RWPE2 (cell line): ENCODE measurements around the gene CCL18.

Experiments
- ATAC-seq: fragments of 200-7000 bp; cut with Tn5 transposase; 3 replicates; pipeline ENCODE4 v1.9.1; 2021; ENCODE audit warnings: low read depth
- DNase-seq: peaks from one replicate; pipeline ENCODE4 v3.0.0-alpha.2; 2020; ENCODE audit warnings: low spot score
- H3K27ac ChIP-seq: fragments of 450-650 bp; 2 replicates; pipeline ENCODE4 v1.5.1; 2017; ENCODE audit warnings: mild to moderate bottlenecking; ENCODE audit not compliant: poor library complexity, severe bottlenecking
- H3K27me3 ChIP-seq: fragments of 250-450 bp; sonication (Bioruptor Pico); 2 replicates; pipeline ENCODE4 v1.5.1; 2021; ENCODE audit warnings: mild to moderate bottlenecking, moderate library complexity; ENCODE audit not compliant: insufficient read depth, poor library complexity, severe bottlenecking
- H3K36me3 ChIP-seq: fragments of 250-450 bp; sonication (Bioruptor Pico); 2 replicates; pipeline ENCODE4 v1.5.1; 2020; ENCODE audit warnings: low read depth, mild to moderate bottlenecking, moderate library complexity
- H3K4me1 ChIP-seq: fragments of 250-450 bp; sonication (Bioruptor Pico); 2 replicates; pipeline ENCODE4 v1.5.1; 2021; ENCODE audit warnings: mild to moderate bottlenecking, moderate library complexity; ENCODE audit not compliant: insufficient read depth, poor library complexity, severe bottlenecking
- H3K4me3 ChIP-seq: fragments of 250-450 bp; sonication (Bioruptor Pico); 2 replicates; pipeline ENCODE4 v1.5.1; 2021; ENCODE audit warnings: mild to moderate bottlenecking, moderate library complexity; ENCODE audit not compliant: severe bottlenecking
- H3K9me3 ChIP-seq: fragments of 250-450 bp; sonication (Bioruptor Pico); 2 replicates; pipeline ENCODE4 v1.5.1; 2021; ENCODE audit warnings: mild to moderate bottlenecking, moderate library complexity; ENCODE audit not compliant: severe bottlenecking
- CTCF ChIP-seq: fragments of 450-650 bp; IDR thresholded peaks from one replicate; pipeline ENCODE4 v1.5.1; 2017; ENCODE audit warnings: mild to moderate bottlenecking, moderate library complexity; ENCODE audit not compliant: poor library complexity, severe bottlenecking

Gene CCL18

GRCh38 chr17:36036235-36036634 is 27.8 kb upstream of the CCL18 start:
- no peaks in the 10 kb centered on the region for H3K9me3 ChIP-seq
- peaks cover 5% of the 10 kb centered on the region for H3K27me3 ChIP-seq
- no peak overlapping the region for H3K27ac ChIP-seq
- DNase-seq, result no peak
- no peak for ATAC-seq
- no peaks in the 10 kb centered on the region for H3K36me3 ChIP-seq
- no peaks in the 10 kb centered on the region for H3K4me1 ChIP-seq
- H3K4me3 ChIP-seq, result no peak overlapping the region
- TF ChIP-seq CTCF, result no peak

- Histone ChIP-seq H3K4me3 (no peak overlapping the region), H3K27me3 (peaks cover 6% of the 10 kb centered on the region), H3K36me3 (no peaks in the 10 kb centered on the region), H3K27ac (no peak overlapping the region), H3K4me1 (no peaks in the 10 kb centered on the region), H3K9me3 (peaks cover 7% of the 10 kb centered on the region)
- no peak for DNase-seq
- no peak for TF ChIP-seq CTCF
- no peak for ATAC-seq
Observed at GRCh38 chr17:36048066-36048465, 16.0 kb upstream of the CCL18 start.

GRCh38 chr17:36049643-36050042 is 14.4 kb upstream of the CCL18 start:
- Histone ChIP-seq H3K4me3 (no peak overlapping the region), H3K9me3 (peaks cover 7% of the 10 kb centered on the region), H3K27ac (no peak overlapping the region), H3K36me3 (no peaks in the 10 kb centered on the region), H3K27me3 (peaks cover 14% of the 10 kb centered on the region), H3K4me1 (no peaks in the 10 kb centered on the region)
- ATAC-seq (no peak), DNase-seq (no peak)
- TF ChIP-seq CTCF, result no peak

- Histone ChIP-seq H3K36me3 (no peaks in the 10 kb centered on the region), H3K4me1 (no peaks in the 10 kb centered on the region), H3K9me3 (peaks cover 2% of the 10 kb centered on the region), H3K27ac (no peak overlapping the region), H3K4me3 (no peak overlapping the region), H3K27me3 (peaks cover 14% of the 10 kb centered on the region)
- no peak for ATAC-seq
- TF ChIP-seq CTCF, result no peak
- DNase-seq, result no peak
Observed at GRCh38 chr17:36055171-36055570, 8.9 kb upstream of the CCL18 start.

- no peak for TF ChIP-seq CTCF
- Histone ChIP-seq H3K27ac (no peak overlapping the region), H3K4me3 (no peak overlapping the region), H3K27me3 (peaks cover 20% of the 10 kb centered on the region), H3K9me3 (no peaks in the 10 kb centered on the region), H3K4me1 (no peaks in the 10 kb centered on the region), H3K36me3 (no peaks in the 10 kb centered on the region)
- DNase-seq (no peak), ATAC-seq (no peak)
Observed at GRCh38 chr17:36055921-36056520, 8.1 kb upstream of the CCL18 start.
